Measurements from ENCODE around the gene SCUBE3.

The SCUBE3 gene

GRCh38 chr6:35214869-35215664 is 1.3 kb downstream of the SCUBE3 start:
- no peak for FAIRE-seq

GRCh38 chr6:35215665-35216411 is 2.1 kb downstream of the SCUBE3 start:
- FAIRE-seq = no peak

GRCh38 chr6:35216412-35216732 is 2.6 kb downstream of the SCUBE3 start:
- FAIRE-seq = no peak

GRCh38 chr6:35216851-35217811 is 3.4 kb downstream of the SCUBE3 start:
- FAIRE-seq = no peak

- FAIRE-seq = no peak
Measured at GRCh38 chr6:35218021-35218420, 4.3 kb downstream of the SCUBE3 start.

- no peak for FAIRE-seq
Measured at GRCh38 chr6:35218456-35218855, 4.7 kb downstream of the SCUBE3 start.

- FAIRE-seq = no peak
Measured at GRCh38 chr6:35219683-35220326, 6.0 kb downstream of the SCUBE3 start.

GRCh38 chr6:35220711-35221110 is 7.0 kb downstream of the SCUBE3 start:
- no peak for FAIRE-seq

- FAIRE-seq = no peak
Measured at GRCh38 chr6:35223396-35223795, 9.6 kb downstream of the SCUBE3 start.

GRCh38 chr6:35224720-35225119 is 11.0 kb downstream of the SCUBE3 start:
- no peak for FAIRE-seq

GRCh38 chr6:35228481-35228880 is 14.7 kb downstream of the SCUBE3 start:
- no peak for FAIRE-seq

GRCh38 chr6:35229304-35229703 is 15.5 kb downstream of the SCUBE3 start:
- FAIRE-seq = no peak

GRCh38 chr6:35230498-35230897 is 16.7 kb downstream of the SCUBE3 start:
- FAIRE-seq = no peak

GRCh38 chr6:35230950-35231349 is 17.2 kb downstream of the SCUBE3 start:
- no peak for FAIRE-seq

GRCh38 chr6:35231563-35231962 is 17.8 kb downstream of the SCUBE3 start:
- FAIRE-seq = no peak

- FAIRE-seq = no peak
Measured at GRCh38 chr6:35234901-35235300, 21.1 kb downstream of the SCUBE3 start.

- no peak for FAIRE-seq
Measured at GRCh38 chr6:35236223-35236622, 22.5 kb downstream of the SCUBE3 start.

GRCh38 chr6:35237476-35237875 is 23.7 kb downstream of the SCUBE3 start:
- FAIRE-seq = no peak

- FAIRE-seq = no peak
Measured at GRCh38 chr6:35238843-35239289, 25.1 kb downstream of the SCUBE3 start.

- FAIRE-seq = no peak
Measured at GRCh38 chr6:35239581-35239980, 25.8 kb downstream of the SCUBE3 start.

- no peak for FAIRE-seq
Measured at GRCh38 chr6:35240838-35241801, 27.4 kb downstream of the SCUBE3 start.
